Right atrium auricular region (tissue), 2 donors: ENCODE data around the gene SFXN5. TPM values are rescaled to one million over a fixed set of nuclear protein-coding genes. Genes with fewer than 3 reads are reported as not detected.

ENCODE experiments used
- DNase-seq: peaks from one replicate; pipeline ENCODE4 v3.0.0-alpha.2; 2019; ENCODE audit warnings: low spot score
- H3K27ac ChIP-seq, 2 donors: fragments of 200-600 bp; sonication (generic); 1 replicate in 1 of 2; 2 replicates in 1 of 2; pipeline ENCODE4 v1.5.1; 2016 to 2019
- H3K27me3 ChIP-seq, 2 donors: fragments of 200-600 bp; sonication (generic); one replicate each; pipeline versions ENCODE4 v1.5.1 to v1.6.0; 2017 to 2019
- H3K36me3 ChIP-seq: fragments of 200-600 bp; sonication (generic); one replicate; pipeline ENCODE4 v1.5.1; 2016
- H3K4me1 ChIP-seq, 2 donors: fragments of 200-600 bp; sonication (generic); one replicate each; pipeline versions ENCODE4 v1.5.1 to v1.6.0; 2017 to 2019
- H3K4me3 ChIP-seq, 2 donors: fragments of 200-600 bp; sonication (generic); 1 replicate in 1 of 2; 2 replicates in 1 of 2; pipeline ENCODE4 v1.5.1; 2017 to 2019; ENCODE audit warnings: mild to moderate bottlenecking in 1 of 2, moderate library complexity in 1 of 2
- H3K9me3 ChIP-seq, 2 donors: fragments of 200-600 bp; sonication (generic); one replicate each; pipeline ENCODE4 v1.5.1; 2019
- total RNA-seq, 2 donors: library from RNA; depleted of rRNA; stranded (reverse); fragments of >200 nt; gene quantifications; one replicate each; pipeline ENCODE4 v1.1.0, GENCODE V29; 2016
- TF ChIP-seq, protein P1 (sequence below), 2 donors: fragments of 200-600 bp; sonication (generic); IDR thresholded peaks; one replicate each; pipeline ENCODE4 v1.5.1; 2019; ENCODE audit warnings: antibody characterized with exemption in 2 of 2

Gene SFXN5
- total RNA-seq, 2 donors from 2014 or later = 4.5 to 5.8 TPM

DNA sequence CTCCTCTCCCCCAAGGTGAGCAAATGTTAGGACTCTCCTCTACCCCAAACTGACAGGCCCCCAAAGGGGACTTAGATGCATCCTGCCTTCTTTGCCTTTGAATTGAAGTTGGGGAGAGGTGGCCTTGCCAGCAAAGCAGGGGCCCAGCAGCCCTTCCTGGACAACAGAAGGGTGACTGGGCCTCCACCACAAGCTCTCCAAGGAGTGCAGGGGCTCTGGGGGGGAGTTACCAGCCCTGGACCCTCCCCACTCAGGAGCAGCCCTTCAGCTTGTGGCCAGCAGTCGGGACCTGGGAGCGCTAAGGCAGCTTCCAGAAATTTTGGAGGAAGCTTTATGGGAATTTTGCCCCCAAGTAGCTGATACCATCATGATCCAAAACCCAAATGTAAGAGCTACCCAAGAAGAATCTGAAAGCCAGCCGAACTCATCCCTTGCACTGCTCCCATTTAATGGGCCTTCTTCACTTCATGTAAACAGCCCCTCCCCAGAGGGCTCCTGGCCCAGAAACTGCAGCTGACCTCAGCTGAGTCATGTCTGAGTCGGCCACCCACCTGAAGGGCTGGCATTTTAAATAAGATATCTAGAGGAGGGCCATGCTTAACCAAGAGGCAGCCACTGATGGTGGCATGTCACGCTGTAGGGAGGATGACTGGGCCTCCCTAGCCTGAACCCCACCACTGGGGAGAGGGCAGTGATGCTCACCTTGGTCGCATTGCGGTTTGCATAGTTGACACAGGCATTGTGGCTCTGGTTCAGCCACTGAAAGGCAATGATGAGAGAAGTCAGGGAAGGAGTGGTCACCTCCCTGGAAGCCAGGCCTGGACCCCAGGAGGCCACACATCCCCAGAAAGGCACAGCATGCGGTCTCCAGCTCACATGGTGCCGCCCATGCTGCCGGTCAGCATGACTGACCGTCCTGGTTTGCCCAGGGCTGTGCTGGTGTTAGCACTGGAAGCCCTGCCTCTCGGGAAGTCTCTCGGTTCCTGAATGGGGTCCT lies 71.5 kb downstream of the SFXN5 start:
- peak; percentile 49 for DNase-seq
- TF ChIP-seq, protein P1, sequence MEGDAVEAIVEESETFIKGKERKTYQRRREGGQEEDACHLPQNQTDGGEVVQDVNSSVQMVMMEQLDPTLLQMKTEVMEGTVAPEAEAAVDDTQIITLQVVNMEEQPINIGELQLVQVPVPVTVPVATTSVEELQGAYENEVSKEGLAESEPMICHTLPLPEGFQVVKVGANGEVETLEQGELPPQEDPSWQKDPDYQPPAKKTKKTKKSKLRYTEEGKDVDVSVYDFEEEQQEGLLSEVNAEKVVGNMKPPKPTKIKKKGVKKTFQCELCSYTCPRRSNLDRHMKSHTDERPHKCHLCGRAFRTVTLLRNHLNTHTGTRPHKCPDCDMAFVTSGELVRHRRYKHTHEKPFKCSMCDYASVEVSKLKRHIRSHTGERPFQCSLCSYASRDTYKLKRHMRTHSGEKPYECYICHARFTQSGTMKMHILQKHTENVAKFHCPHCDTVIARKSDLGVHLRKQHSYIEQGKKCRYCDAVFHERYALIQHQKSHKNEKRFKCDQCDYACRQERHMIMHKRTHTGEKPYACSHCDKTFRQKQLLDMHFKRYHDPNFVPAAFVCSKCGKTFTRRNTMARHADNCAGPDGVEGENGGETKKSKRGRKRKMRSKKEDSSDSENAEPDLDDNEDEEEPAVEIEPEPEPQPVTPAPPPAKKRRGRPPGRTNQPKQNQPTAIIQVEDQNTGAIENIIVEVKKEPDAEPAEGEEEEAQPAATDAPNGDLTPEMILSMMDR (IDR thresholded peaks at IDR 0.05) = no peak
- H3K9me3 ChIP-seq = no peaks in the 10 kb centered on the region
- no peaks in the 10 kb centered on the region for H3K27me3 ChIP-seq
- peaks cover 6% of the 10 kb centered on the region for H3K36me3 ChIP-seq
- no peak overlapping the region for H3K4me3 ChIP-seq
- H3K27ac ChIP-seq = no peak overlapping the region
- peaks cover 0 to 5% of the 10 kb centered on the region in 2 donors for H3K4me1 ChIP-seq

DNA sequence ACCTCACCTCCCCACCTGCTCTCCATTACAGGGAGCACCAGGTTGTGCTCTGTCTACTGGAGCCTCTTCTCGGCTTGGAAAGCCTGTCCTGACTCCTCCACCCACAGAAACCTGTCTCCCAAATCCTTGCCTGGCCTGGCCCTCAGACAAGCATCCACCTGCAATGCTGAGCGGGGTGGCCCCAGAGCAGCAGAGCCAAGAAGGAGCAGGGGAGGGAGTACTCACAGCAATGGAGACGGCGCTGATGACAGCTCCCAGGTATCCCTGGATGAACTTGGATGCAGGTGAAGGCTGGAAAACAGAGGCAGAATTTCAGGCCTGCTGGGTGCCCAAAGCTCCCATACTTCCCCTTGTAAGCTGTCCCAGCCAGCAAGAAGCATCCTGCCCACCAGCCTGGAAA lies 72.8 kb downstream of the SFXN5 start:
- H3K4me3 ChIP-seq = no peak overlapping the region
- no peak overlapping the region for H3K27ac ChIP-seq
- peak; percentile 23 for DNase-seq
- no peaks in the 10 kb centered on the region for H3K27me3 ChIP-seq
- TF ChIP-seq, protein P1 (IDR thresholded peaks at IDR 0.05) = no peak
- H3K36me3 ChIP-seq = peaks cover 6% of the 10 kb centered on the region
- no peaks in the 10 kb centered on the region for H3K9me3 ChIP-seq
- no peaks in the 10 kb centered on the region for H3K4me1 ChIP-seq

GRCh38 chr2:72998234-72998651 lies 73.3 kb downstream of the SFXN5 start:
- DNase-seq = peak; percentile 16
- no peak overlapping the region for H3K27ac ChIP-seq
- H3K4me3 ChIP-seq = no peak overlapping the region
- no peaks in the 10 kb centered on the region for H3K27me3 ChIP-seq
- H3K9me3 ChIP-seq = no peaks in the 10 kb centered on the region
- TF ChIP-seq, protein P1 (IDR thresholded peaks at IDR 0.05) = no peak
- peaks cover 6% of the 10 kb centered on the region for H3K36me3 ChIP-seq
- no peaks in the 10 kb centered on the region for H3K4me1 ChIP-seq

DNA sequence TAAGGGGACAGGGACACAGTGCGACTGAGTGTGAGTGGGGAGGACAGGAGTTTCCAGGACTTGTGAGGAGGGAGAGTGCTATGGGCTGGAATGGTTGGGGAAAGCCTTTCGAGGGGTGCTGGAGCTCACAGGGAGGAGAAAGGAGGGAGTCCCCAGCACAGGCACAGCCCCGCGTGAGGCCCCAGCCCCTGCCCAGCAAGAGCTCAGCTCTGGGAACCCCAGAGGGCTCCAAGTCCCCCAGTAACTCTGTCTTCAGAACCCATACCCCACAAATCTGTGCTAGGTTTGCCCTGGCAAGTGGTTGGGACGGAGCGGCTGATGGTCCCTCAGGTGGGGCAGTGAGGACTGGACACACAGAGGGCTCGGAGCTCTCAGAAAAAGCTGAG lies 75.4 kb downstream of the SFXN5 start:
- no peaks in the 10 kb centered on the region for H3K27me3 ChIP-seq
- H3K4me1 ChIP-seq = no peaks in the 10 kb centered on the region
- no peaks in the 10 kb centered on the region for H3K9me3 ChIP-seq
- TF ChIP-seq, protein P1 (IDR thresholded peaks at IDR 0.05) = no peak
- H3K27ac ChIP-seq = no peak overlapping the region
- peak; percentile 28 for DNase-seq
- H3K4me3 ChIP-seq = no peak overlapping the region
- H3K36me3 ChIP-seq = peaks cover 6% of the 10 kb centered on the region

DNA sequence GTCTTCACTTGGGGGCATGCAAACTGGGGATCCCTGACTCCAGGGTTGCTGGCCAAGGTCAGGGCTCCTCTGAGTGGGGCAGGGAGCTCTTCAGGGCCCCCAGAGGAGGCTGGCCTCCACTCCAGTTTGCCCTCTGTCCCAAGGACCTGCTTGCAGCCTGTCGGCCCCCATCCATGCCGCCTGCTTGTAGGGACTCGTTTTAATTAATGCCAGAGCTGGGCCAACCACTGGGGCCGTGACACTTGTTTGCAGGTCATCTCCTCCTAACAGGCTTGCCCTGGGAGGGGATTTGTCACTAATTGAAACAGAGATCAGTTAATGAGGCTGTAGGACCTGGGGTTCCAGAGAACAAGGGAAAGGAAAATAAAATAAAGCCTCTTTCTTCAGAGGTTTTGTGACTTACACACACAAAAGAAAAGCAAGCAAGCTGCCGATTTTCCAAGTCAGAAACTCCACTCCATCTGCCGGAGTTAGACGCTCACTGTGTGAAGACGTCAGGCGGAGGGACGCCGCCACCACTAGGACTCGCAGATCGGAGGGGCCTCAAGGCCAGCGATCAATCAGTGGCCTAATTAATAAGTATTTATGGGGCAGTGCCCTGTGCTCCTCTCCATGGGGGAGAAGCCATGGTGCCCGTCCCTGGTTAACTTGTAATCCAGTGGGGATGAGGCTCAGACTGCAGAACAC lies 75.9 kb downstream of the SFXN5 start:
- TF ChIP-seq, protein P1 (IDR thresholded peaks at IDR 0.05) = no peak
- Histone ChIP-seq H3K36me3 (peaks cover 6% of the 10 kb centered on the region), H3K9me3 (no peaks in the 10 kb centered on the region), H3K27ac (no peak overlapping the region), H3K27me3 (no peaks in the 10 kb centered on the region), H3K4me1 (peaks cover 0 to 2% of the 10 kb centered on the region in 2 donors), H3K4me3 (no peak overlapping the region)
- peak; percentile 55 for DNase-seq
